Uterus (tissue), 4 donors: Measurements from ENCODE around the gene JAK2. TPM values are rescaled to one million over a fixed set of nuclear protein-coding genes. Genes with fewer than 3 reads are reported as not detected.
"Not testable (repeated sequence)": the region's sequence is repeated elsewhere in the genome, so short reads cannot be mapped to it uniquely, and the experiment has no call there.

ENCODE experiments used
- DNase-seq, 2 donors: peaks; one replicate each; pipeline ENCODE4 v3.0.0-alpha.2; 2019 to 2020
- H3K27ac ChIP-seq, 2 donors: fragments of 200-600 bp; sonication (generic); 1 replicate in 1 of 2; 2 replicates in 1 of 2; pipeline ENCODE4 v1.5.1; 2016 to 2018
- H3K27me3 ChIP-seq, 2 donors: fragments of 200-600 bp; sonication (generic); one replicate each; pipeline ENCODE4 v1.5.1; 2018 to 2019; ENCODE audit warnings: control low read depth in 1 of 2
- H3K36me3 ChIP-seq, 2 donors: fragments of 200-600 bp; sonication (generic); one replicate each; pipeline ENCODE4 v1.5.1; 2019; ENCODE audit warnings: control low read depth in 1 of 2
- H3K4me1 ChIP-seq, 2 donors: fragments of 200-600 bp; sonication (generic); one replicate each; pipeline ENCODE4 v1.5.1; 2018 to 2019; ENCODE audit warnings: control low read depth in 1 of 2
- H3K4me3 ChIP-seq, 2 donors: fragments of 200-600 bp; sonication (generic); 1 replicate in 1 of 2; 2 replicates in 1 of 2; pipeline ENCODE4 v1.5.1; 2018 to 2019; ENCODE audit warnings: mild to moderate bottlenecking in 1 of 2
- H3K9me3 ChIP-seq, 2 donors: fragments of 200-600 bp; sonication (generic); one replicate each; pipeline ENCODE4 v1.5.1; 2019; ENCODE audit warnings: control low read depth in 1 of 2
- CTCF ChIP-seq, 4 experiments: fragments of 200-600 bp in 2 of 4; fragments of 450-650 bp in 2 of 4; sonication (generic) in 2 of 4; IDR thresholded peaks; one replicate each; pipeline ENCODE4 v1.5.1; 2016 to 2019; ENCODE audit warnings: antibody characterized with exemption in 4 of 4, mild to moderate bottlenecking in 2 of 4, moderate library complexity in 1 of 4
- POLR2A ChIP-seq, 2 donors: fragments of 450-650 bp; IDR thresholded peaks; one replicate each; pipeline ENCODE4 v1.6.1; 2016; ENCODE audit warnings: antibody characterized with exemption in 2 of 2, mild to moderate bottlenecking in 1 of 2, moderate library complexity in 1 of 2
- intact Hi-C: fragments of 100-400 bp; cut with DNase I; formaldehyde crosslinking; loops from one replicate; pipeline ENCODE4 v1.15.1; 2023; ENCODE audit warnings: low total_unique reads
- total RNA-seq, 4 donors: library from RNA; depleted of rRNA in 3 of 4; stranded (reverse); fragments of >200 nt in 3 of 4; gene quantifications; one replicate each; pipeline versions ENCODE4 v1.1.0 to v1.2.4, GENCODE V29; 2014 to 2023
- donor health status: DM: yes; HTN: yes; CAD: no.

Gene JAK2
- total RNA-seq, 4 donors from 2014 or later = 12.8 to 47.1 (median 26.5) TPM

DNA sequence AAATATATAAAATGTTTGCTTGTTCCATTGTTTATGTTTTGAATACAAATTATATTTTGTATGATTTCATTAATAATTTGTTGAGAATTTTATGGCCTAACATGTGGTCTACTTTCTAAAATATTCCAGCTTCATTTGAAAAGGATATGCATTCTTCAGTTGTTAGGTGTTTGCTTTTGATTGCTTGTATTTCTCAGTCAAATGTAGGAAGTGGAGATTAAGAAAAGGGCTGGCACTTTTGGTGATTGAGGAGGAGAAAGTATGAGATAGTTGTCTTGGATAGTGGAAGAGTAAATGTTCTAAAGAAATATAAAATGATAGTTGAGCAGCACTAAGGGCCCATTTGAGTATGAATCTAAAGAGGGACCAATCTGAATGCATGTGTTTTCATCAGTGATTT, 23.1 kb downstream of the JAK2 start:
- Histone ChIP-seq H3K4me3 (no peak overlapping the region), H3K27me3 (no peaks in the 10 kb centered on the region), H3K27ac (peak overlapping the region in 1 of 2 donors; percentile 24), H3K36me3 (no peaks in the 10 kb centered on the region), H3K9me3 (no peaks in the 10 kb centered on the region), H3K4me1 (no peaks in the 10 kb centered on the region)
- no peak for DNase-seq
- intact Hi-C loops = no loop called here
- no peak for TF ChIP-seq CTCF (IDR thresholded peaks at IDR 0.05)
- TF ChIP-seq POLR2A (IDR thresholded peaks at IDR 0.05) = no peak

DNA sequence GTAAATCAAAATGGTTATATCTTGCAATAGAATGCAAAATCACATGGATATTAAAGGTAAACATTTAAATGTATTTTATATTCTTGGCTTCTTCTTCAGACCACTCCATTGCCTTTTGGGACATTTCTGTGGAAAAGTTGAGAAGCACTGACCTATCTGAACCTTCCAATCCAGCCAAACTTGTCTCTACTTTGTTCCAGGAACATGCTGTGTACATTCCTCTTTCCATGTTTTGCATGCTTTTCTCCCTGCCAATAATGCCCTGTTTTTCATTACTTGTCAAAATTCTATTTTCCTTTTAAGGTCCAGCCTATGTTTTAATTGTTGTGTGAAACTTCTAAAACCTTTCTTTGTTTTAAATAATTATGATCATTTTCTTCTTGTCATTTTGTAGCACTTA, 28.3 kb downstream of the JAK2 start:
- intact Hi-C loops = no loop called here
- Histone ChIP-seq H3K36me3 (no peaks in the 10 kb centered on the region), H3K27ac (peak overlapping the region; percentile 34 to 36), H3K9me3 (peaks cover 0 to 6% of the 10 kb centered on the region in 2 donors), H3K4me3 (no peak overlapping the region), H3K4me1 (no peaks in the 10 kb centered on the region), H3K27me3 (no peaks in the 10 kb centered on the region)
- TF ChIP-seq CTCF (IDR thresholded peaks at IDR 0.05) (no peak), POLR2A (IDR thresholded peaks at IDR 0.05) (no peak)
- no peak for DNase-seq

DNA sequence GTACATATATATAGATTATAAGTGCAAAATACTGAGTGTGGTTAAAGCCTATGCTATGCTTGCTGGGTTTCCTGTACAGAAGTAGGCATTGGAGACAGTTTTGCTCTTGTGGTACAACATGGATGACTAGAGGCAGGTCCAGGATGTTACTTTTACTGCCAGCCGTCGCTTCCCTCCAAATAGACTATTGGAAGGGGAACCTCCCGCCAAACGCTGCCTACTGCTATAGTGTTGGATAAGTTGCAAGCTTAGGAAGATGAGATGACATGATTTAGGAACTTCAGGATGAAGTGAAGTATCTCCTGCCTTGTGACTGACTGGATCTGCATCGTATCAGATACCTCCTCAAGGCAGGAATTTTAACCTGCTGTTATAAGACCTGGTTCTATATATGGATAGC, 30.9 kb downstream of the JAK2 start:
- no peaks in the 10 kb centered on the region for H3K4me1 ChIP-seq
- DNase-seq = no peak
- intact Hi-C loops = no loop called here
- TF ChIP-seq POLR2A (IDR thresholded peaks at IDR 0.05) = no peak
- no peak for TF ChIP-seq CTCF (IDR thresholded peaks at IDR 0.05)
- peaks cover 0 to 10% of the 10 kb centered on the region in 2 donors for H3K9me3 ChIP-seq
- H3K36me3 ChIP-seq = no peaks in the 10 kb centered on the region
- H3K27me3 ChIP-seq = no peaks in the 10 kb centered on the region
- H3K4me3 ChIP-seq = no peak overlapping the region
- no peak overlapping the region for H3K27ac ChIP-seq

GRCh38 chr9:5025416-5025815, 40.3 kb downstream of the JAK2 start:
- intact Hi-C loops = no loop called here
- TF ChIP-seq POLR2A (IDR thresholded peaks at IDR 0.05) (no peak), CTCF (IDR thresholded peaks at IDR 0.05) (no peak)
- H3K27ac ChIP-seq = no peak overlapping the region
- no peak for DNase-seq
- no peaks in the 10 kb centered on the region for H3K9me3 ChIP-seq
- no peaks in the 10 kb centered on the region for H3K36me3 ChIP-seq
- no peaks in the 10 kb centered on the region for H3K4me1 ChIP-seq
- H3K27me3 ChIP-seq = no peaks in the 10 kb centered on the region
- no peak overlapping the region for H3K4me3 ChIP-seq

GRCh38 chr9:5031941-5032340, 46.9 kb downstream of the JAK2 start:
- H3K4me1 ChIP-seq, H3K27ac ChIP-seq, H3K9me3 ChIP-seq, H3K27me3 ChIP-seq, intact Hi-C loops, H3K36me3 ChIP-seq, H3K4me3 ChIP-seq, DNase-seq: not testable (repeated sequence)

DNA sequence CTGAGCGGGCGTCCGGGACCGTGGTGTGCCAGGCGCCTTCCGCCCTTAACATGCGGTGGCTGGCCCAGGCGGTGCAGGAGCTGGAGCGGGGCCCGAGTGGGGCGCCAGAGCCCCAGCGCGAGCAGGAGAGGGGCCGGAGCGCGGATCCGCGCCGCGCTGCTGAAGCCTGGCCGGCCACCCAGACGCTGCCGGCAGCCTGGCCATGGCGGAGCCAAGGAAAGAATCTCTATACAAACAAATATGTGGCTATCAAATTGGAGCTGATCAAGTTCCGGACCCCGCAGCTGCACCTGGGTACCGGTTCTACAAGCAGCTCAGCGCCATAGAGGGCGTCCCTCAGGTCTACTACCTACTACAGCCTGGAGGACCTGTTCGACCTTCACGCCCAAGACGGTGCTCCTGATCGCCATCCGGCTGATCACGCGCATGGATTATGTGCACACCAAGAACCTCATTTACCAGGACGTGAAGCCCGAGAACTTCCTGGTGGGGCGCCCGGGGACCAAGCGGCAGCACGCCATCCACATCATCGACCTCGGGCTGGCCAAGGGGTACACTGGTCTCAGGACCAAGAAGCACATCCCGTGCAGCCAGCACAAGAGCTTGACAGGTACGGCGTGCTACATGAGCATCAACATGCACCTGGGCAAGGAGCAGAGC, 55.8 kb downstream of the JAK2 start:
- no peaks in the 10 kb centered on the region for H3K27me3 ChIP-seq
- no peaks in the 10 kb centered on the region for H3K9me3 ChIP-seq
- no peak for DNase-seq
- no peak overlapping the region for H3K4me3 ChIP-seq
- TF ChIP-seq POLR2A (IDR thresholded peaks at IDR 0.05) (no peak), CTCF (IDR thresholded peaks at IDR 0.05) (no peak)
- H3K36me3 ChIP-seq = no peaks in the 10 kb centered on the region
- intact Hi-C loops = no loop called here
- no peak overlapping the region for H3K27ac ChIP-seq
- no peaks in the 10 kb centered on the region for H3K4me1 ChIP-seq
